RWPE2 (cell line): ENCODE results near the gene ARHGEF10L.
"Not testable (repeated sequence)": the region's sequence is repeated elsewhere in the genome, so short reads cannot be mapped to it uniquely, and the experiment has no call there.

Source experiments
- ATAC-seq: fragments of 200-7000 bp; cut with Tn5 transposase; 3 replicates; pipeline ENCODE4 v1.9.1; 2021; ENCODE audit warnings: low read depth
- DNase-seq: peaks from one replicate; pipeline ENCODE4 v3.0.0-alpha.2; 2020; ENCODE audit warnings: low spot score
- H3K27ac ChIP-seq: fragments of 450-650 bp; 2 replicates; pipeline ENCODE4 v1.5.1; 2017; ENCODE audit warnings: mild to moderate bottlenecking; ENCODE audit not compliant: poor library complexity, severe bottlenecking
- H3K27me3 ChIP-seq: fragments of 250-450 bp; sonication (Bioruptor Pico); 2 replicates; pipeline ENCODE4 v1.5.1; 2021; ENCODE audit warnings: mild to moderate bottlenecking, moderate library complexity; ENCODE audit not compliant: insufficient read depth, poor library complexity, severe bottlenecking
- H3K36me3 ChIP-seq: fragments of 250-450 bp; sonication (Bioruptor Pico); 2 replicates; pipeline ENCODE4 v1.5.1; 2020; ENCODE audit warnings: low read depth, mild to moderate bottlenecking, moderate library complexity
- H3K4me1 ChIP-seq: fragments of 250-450 bp; sonication (Bioruptor Pico); 2 replicates; pipeline ENCODE4 v1.5.1; 2021; ENCODE audit warnings: mild to moderate bottlenecking, moderate library complexity; ENCODE audit not compliant: insufficient read depth, poor library complexity, severe bottlenecking
- H3K4me3 ChIP-seq: fragments of 250-450 bp; sonication (Bioruptor Pico); 2 replicates; pipeline ENCODE4 v1.5.1; 2021; ENCODE audit warnings: mild to moderate bottlenecking, moderate library complexity; ENCODE audit not compliant: severe bottlenecking
- H3K9me3 ChIP-seq: fragments of 250-450 bp; sonication (Bioruptor Pico); 2 replicates; pipeline ENCODE4 v1.5.1; 2021; ENCODE audit warnings: mild to moderate bottlenecking, moderate library complexity; ENCODE audit not compliant: severe bottlenecking
- TF ChIP-seq, protein P1 (sequence below): fragments of 450-650 bp; IDR thresholded peaks from one replicate; pipeline ENCODE4 v1.5.1; 2017; ENCODE audit warnings: mild to moderate bottlenecking, moderate library complexity; ENCODE audit not compliant: poor library complexity, severe bottlenecking

Gene ARHGEF10L

DNA sequence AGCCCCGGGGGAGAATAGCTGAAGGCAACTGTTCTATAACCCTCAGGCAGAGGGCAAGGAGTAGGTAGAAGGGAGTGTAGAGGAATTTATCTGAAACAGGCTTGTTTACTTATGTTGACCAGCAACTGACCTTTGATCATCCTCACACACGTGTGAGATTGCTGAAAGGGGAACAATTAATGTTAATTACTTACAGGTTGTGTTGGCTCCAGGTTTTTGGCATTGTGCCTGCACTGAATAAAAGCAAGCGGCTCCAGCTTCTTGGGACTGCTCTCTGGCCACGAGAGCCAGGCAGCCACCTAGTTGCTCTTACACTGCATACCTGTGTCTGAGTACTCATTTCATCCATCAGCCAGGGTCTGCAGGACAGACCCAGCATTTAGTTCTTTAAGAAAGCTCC is 41.3 kb upstream of the ARHGEF10L start:
- Histone ChIP-seq H3K36me3 (no peaks in the 10 kb centered on the region), H3K27me3 (no peaks in the 10 kb centered on the region), H3K27ac (no peak overlapping the region), H3K4me1 (no peaks in the 10 kb centered on the region), H3K9me3 (no peaks in the 10 kb centered on the region), H3K4me3 (no peak overlapping the region)
- DNase-seq (no peak), ATAC-seq (no peak)
- TF ChIP-seq, protein P1, sequence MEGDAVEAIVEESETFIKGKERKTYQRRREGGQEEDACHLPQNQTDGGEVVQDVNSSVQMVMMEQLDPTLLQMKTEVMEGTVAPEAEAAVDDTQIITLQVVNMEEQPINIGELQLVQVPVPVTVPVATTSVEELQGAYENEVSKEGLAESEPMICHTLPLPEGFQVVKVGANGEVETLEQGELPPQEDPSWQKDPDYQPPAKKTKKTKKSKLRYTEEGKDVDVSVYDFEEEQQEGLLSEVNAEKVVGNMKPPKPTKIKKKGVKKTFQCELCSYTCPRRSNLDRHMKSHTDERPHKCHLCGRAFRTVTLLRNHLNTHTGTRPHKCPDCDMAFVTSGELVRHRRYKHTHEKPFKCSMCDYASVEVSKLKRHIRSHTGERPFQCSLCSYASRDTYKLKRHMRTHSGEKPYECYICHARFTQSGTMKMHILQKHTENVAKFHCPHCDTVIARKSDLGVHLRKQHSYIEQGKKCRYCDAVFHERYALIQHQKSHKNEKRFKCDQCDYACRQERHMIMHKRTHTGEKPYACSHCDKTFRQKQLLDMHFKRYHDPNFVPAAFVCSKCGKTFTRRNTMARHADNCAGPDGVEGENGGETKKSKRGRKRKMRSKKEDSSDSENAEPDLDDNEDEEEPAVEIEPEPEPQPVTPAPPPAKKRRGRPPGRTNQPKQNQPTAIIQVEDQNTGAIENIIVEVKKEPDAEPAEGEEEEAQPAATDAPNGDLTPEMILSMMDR = no peak

DNA sequence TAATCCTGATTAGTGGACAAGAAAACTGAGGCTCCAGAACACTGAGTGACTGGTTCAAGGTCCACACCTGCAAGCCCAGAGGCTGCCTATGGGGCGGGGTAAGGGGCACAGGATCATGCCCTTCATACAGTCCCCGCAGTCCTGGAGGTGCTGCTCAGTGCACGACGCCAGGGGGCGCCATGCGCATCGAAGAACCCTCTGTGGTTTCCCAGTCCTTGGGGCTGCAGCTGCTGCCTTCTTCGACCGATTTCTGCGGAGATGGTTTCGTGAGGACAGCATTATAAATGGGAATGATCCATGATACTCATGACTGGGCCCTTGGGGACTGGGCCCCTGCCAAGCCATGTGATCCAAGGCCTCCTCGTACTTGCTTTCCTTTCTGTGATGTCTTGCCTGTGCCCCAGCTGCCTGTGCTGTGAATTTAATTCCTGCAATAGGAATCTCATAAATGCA is 37.1 kb upstream of the ARHGEF10L start:
- DNase-seq (no peak), ATAC-seq (peak; percentile 96)
- H3K27ac ChIP-seq = no peak overlapping the region
- TF ChIP-seq, protein P1 = peak; percentile 88
- H3K27me3 ChIP-seq = no peaks in the 10 kb centered on the region
- H3K4me3 ChIP-seq = no peak overlapping the region
- peaks cover 2% of the 10 kb centered on the region for H3K9me3 ChIP-seq
- H3K36me3 ChIP-seq = no peaks in the 10 kb centered on the region
- no peaks in the 10 kb centered on the region for H3K4me1 ChIP-seq

DNA sequence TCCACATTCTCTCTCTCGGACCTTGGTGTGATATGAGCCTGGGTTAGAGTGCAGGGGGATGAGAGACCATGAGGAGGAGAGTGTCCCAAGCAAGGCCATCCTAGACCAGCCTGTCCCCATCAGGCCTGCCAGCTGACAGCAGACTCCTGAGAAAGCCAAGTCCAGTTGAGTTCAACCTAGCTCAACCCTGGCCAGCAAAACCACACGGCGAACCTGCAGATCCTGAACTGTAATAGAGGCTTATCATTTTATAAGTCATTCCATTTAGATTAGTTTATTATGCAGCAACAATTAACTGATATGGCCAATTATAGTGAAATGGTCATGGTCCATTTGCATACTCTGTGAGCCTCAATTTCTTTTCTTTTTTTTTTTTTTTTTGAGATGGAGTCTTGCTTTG is 36.4 kb upstream of the ARHGEF10L start:
- DNase-seq = no peak
- TF ChIP-seq, protein P1 = no peak

DNA sequence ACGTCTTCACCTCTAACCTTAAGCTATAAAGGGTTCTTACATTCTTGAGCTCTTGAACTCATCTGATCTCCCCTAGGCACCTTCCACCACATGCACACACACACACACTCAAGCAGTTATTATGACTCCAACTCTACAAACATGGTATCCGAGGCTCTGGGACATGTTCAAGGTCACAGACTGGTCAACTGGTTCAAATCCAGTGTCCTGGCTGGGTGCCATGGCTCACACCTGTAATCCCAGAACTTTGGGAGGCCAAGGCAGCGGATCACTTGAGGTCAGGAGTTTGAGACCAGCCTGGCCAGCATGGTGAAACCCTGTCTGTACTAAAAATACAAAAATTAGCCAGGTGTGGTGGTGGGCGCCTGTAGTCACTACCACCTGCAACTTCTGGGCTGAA is 32.3 kb upstream of the ARHGEF10L start:
- H3K36me3 ChIP-seq, ATAC-seq, DNase-seq, H3K4me3 ChIP-seq, H3K9me3 ChIP-seq, H3K27ac ChIP-seq, H3K27me3 ChIP-seq, H3K4me1 ChIP-seq: not testable (repeated sequence)

More for the DNA sequence above, 36.4 kb upstream of the ARHGEF10L start:
- H3K4me1 ChIP-seq = no peaks in the 10 kb centered on the region
- H3K36me3 ChIP-seq = no peaks in the 10 kb centered on the region
- H3K27me3 ChIP-seq = no peaks in the 10 kb centered on the region
- no peak overlapping the region for H3K4me3 ChIP-seq
- no peak overlapping the region for H3K27ac ChIP-seq
- H3K9me3 ChIP-seq = peaks cover 2% of the 10 kb centered on the region
- no peak for ATAC-seq

DNA sequence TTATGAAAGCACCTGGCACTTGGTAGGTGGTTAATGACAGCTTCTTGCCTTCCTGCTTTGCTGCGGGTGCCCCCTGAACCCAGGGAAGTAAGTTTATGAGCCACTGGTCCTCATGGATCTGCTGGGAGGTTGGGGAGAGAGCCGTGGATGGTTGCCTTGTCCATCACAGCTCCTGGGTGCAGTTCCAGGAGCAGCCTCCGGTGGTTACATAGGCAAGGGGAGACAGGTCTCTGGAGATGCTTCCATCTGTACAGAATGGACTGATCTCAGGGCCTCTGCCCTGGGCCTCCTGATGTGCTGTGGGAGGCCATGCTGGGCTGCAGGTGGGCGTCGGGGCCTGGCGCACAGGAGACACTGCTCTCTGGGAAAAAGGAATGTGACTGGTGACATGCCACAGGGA is 31.6 kb upstream of the ARHGEF10L start:
- DNase-seq (no peak), ATAC-seq (peak; percentile 59; the same call in 2 of the 3 replicates)
- peaks cover 2% of the 10 kb centered on the region for H3K9me3 ChIP-seq
- no peaks in the 10 kb centered on the region for H3K27me3 ChIP-seq
- no peaks in the 10 kb centered on the region for H3K36me3 ChIP-seq
- no peaks in the 10 kb centered on the region for H3K4me1 ChIP-seq
- TF ChIP-seq, protein P1 = peak; percentile 14
- H3K27ac ChIP-seq = no peak overlapping the region
- no peak overlapping the region for H3K4me3 ChIP-seq
